Activated CD4-positive, alpha-beta T cell treated with anti-CD3 and anti-CD28 coated beads, Interleukin-2, amount 50 U/mL, for 4 hours (primary cell): ENCODE data around the gene AKAP5.
A peak's percentile ranks its signal among the peaks of the same experiment; 100 is the strongest.

Experiments
- DNase-seq, 2 experiments: peaks; one replicate each; pipeline ENCODE4 v3.0.0-alpha.2; 2020

Gene AKAP5

DNA sequence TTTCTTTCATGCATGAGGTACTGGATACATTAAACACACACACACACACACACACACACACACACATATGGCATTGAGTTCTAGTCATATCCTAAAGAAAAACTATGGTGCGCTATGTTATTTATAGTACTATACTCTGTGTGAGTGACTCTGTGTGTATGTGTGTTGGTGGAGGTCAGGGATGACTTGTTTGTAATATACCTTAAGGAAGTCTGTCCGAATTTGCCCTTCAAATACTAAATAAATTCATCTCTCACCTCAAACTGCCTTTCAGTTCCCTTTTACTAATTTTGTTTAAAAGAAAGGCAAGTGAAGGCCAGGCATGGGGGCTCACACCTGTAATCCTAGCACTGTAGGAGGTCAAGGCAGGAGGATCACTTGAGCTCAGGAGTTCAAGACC, 2.1 kb upstream of the AKAP5 start:
- no peak for DNase-seq

DNA sequence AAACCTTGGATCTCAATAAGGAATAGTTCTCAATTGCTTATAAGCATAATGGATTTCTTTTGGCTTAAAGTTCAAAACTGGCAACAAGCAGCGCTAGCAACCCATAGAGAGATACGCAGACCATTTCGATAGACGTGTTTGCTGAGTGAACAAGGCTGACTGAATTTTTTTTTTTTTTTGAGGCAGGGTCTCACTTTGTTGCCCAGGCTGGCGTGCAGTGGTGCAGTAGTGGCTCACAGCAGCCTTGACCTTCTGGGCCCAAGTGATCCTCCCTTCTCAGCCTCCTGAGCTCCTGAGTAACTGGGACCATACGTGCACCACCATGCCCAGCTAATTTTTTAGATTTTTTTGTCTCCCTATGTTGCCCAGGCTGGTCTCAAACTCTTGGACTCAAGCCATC, 1.4 kb upstream of the AKAP5 start:
- no peak for DNase-seq

DNA sequence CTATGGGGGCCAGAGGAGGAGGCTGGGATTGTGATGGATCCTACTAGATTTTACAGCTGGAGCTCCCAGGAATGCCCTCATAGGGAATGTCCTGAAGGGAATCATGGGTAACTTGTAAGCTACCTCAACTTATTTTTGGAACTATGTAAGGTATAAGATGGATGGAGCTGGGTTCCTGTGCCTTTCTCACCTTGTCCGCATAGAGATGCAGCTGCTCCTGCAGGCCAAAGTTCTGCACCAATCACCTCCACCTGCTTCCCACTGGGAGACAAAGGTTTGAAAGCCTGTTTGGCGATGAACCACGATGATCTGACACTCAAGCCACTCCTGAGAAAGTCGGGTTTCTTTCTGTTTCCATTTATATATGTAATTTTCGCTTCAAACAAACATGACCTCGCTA, 648 bp upstream of the AKAP5 start:
- no peak for DNase-seq

DNA sequence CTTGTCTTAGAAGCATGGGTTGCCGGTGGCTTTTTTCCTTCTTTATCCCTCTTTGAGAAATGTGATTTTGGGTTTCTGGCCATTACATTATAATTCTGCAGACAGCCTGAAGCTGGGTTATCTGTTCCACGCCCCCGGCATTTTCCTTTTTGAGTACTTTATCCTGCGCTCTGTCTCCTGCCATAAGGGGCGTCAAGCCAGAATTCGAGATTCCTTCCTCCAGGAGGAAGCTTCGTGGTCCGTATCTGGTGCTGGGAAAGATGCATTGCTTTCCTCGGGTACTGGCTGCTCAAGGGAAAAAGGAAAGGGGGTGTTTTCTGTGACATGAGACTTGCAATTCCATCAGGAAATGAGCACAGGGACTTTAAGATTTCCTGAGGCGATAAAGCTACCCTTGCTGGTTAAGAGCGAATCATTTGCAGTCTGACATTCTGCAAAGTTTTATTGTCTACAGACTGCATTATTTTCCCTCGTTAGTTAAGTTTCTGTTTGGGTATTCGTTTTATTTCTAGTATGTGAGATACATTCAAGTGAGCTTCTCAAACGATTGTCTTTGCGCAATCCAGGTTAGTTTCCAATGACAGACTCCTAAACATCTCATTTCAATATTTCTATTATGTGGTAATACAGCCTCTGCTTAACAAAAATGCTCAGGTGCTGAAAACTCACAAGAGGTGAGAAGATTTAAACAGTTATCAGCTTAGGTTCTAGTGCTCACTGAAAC, 694 bp downstream of the AKAP5 start:
- DNase-seq: no peak

DNA sequence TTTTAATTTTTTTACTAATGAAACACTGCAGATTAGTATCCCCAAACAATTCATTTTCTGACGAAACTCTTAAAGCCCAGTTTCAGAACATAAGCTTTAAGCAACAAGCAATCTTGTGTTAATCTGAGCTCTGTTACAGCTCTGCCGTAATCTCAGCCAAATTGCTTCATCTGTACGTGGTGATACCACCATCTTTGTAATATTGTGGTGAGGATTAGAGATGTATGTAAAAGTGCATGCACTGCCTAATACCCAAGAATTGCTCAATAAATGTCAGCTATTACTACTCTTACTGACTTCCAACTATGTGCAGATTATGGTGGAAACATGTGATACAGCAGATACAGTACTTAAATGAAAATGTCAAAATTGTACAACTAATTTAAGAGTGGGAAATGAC, 1.8 kb downstream of the AKAP5 start:
- no peak for DNase-seq

DNA sequence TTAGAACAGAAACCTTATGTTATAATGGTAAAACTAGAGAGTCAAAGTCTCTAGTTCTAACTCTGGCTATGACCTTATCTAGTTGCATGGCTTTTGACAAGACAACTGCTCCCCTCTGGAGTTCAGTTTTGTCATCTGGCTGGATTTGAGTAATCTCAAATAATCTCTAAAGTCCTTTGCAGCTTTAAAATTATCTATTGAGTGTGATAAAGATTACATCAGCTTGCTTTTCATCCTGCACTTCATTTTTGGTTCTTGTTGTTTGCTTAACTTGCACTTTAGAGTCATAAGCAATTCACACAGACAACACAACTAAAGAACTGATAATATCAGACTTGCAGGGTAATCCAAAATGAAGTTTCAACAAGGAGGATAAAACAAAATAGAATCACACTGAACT, 2.3 kb downstream of the AKAP5 start:
- no peak for DNase-seq

DNA sequence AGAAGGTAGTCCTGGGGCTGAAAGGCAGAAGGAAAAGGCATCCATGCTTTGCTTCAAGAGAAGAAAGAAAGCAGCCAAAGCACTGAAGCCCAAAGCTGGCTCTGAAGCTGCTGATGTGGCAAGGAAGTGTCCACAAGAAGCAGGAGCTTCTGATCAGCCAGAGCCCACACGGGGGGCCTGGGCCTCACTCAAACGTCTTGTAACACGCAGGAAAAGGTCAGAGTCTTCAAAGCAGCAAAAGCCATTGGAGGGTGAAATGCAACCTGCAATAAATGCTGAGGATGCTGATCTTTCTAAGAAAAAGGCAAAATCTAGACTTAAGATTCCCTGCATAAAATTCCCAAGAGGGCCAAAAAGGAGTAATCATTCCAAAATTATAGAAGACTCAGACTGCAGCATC, 3.2 kb downstream of the AKAP5 start:
- DNase-seq: no peak

DNA sequence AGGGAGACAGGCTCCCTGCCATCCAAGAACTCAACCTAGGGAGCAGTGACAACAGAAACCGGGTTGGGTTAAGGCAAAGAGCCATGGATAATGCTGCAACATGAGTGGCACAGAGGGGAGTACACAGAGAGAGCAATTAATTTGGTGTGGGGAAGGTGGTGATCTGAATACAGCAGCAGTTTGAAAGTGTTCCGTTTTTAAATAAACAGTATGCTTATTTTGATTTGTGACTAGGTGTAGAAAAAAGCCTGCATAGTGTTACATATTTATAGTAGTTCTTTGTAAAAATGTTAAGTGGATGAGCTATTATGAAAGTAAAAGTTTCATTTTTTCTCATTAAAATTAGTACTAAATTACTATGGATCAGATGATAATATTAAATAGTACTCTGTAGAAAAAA, 8.7 kb downstream of the AKAP5 start:
- DNase-seq: no peak

DNA sequence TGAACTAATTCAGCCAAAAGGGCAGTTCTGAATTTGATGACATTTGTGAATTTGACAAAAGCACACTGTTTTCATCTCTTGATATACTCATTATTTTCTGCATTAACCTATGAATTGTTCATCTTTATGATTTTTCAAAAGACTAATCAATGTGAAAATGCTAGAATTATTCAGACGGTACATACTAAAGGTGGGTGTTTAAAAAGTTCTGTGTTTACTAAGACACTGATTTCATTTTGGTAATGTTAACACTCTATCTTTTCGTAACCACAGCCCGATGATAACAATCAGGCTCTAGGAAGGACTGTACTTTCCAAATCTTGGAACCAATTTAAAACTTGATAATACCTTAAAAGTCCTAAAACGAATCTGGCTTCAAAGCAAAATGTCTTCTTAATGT, 9.4 kb downstream of the AKAP5 start:
- DNase-seq: no peak

DNA sequence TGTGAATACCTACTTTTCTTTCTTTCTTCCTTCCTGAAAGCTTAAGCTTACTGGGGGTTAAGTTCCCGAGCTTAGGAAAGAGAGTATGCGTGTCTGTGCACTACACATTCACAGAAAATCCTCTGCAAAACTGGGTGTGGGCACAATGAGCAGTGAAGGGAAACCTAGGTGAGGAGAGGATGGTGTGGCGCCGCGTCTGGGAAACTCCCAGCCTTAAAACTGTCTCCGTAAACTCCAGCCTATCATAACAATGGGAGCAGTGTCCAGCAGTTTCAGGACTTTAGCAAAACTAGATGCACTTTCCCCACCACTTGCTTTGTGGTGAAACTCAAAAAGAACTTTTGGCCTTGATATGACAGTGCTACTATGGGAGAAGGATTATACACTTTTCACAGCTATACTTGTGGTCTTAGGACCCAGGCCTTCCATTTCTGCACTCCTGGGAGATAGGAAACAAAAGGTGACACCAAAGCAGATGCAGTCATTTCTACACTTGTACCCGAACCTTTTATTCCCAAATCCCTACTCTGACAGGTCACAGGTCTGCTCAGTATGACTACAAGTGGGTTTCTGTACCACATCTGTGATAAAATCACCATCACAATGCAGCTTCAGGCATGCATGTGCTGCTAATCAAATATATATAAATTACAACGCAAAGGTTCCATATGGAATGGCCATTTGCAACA, 10.4 kb downstream of the AKAP5 start:
- DNase-seq: no peak

DNA sequence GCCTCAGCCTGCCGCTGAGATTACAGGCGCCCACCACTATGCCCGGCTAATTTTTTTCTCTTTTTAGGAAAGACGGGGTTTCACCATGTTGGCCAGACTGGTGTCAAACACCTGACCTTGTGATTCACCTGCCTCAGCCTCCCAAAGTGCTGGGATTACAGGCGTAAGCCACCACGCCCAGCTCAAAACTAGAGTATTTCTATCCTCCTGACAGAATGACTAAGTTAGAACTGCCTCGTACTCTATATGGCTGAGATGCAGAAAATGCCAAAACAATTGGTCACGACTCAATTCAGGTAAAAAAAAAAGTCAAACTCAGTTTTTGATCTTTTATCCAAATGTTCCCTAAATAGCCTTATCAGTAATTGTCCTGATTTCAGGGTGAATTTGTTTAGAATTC, 11.1 kb downstream of the AKAP5 start:
- no peak for DNase-seq

DNA sequence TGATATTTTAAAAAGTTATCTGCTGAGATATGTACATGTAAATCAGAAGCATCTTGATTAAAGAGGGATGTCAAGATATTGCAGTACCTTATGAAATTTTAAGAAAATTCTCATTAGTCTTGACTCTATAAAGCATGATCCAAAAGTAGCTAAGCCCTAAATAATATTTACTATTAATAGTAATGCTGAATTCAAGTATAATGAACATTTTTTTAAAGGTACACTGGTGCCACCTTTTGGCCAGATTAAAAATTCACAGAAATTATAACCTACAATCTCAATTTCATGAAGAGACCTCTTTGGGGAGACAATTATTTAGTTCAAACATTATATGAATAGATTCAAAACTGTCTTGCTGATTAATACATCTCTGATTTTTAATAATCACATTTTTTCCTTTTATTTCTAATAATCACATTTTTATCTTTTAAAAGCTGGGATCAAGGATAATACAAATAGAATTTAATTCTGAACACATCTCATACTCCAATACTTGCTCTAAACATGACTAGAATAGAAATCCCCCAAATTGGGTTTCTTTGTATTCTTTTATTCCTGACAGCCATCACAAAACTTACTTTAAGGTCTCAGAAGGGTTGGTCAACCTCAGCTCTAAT, 13.4 kb downstream of the AKAP5 start:
- no peak for DNase-seq

DNA sequence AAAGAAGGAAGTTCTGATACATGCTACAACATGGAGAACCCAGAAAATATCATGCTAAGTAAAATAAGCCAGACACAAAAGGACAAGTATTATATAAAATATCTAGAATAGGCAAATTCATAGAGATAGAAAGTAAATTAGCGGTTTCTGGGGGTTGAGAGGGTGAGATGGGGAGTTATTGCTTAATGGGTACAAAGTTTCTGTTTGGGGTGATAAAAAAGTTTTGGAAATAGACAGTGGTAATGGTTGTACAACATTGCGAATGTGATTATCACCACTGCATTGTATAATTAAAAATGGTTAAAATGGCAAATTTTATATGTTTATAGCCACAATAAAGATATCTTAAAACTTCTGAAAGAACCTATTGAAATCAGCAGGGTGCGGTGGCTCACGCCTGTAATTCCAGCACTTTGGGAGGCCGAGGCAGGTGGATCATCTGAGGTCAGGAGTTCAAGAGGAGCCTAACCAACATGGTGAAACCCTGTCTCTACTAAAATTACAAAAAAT, 23.3 kb downstream of the AKAP5 start:
- DNase-seq: no peak

DNA sequence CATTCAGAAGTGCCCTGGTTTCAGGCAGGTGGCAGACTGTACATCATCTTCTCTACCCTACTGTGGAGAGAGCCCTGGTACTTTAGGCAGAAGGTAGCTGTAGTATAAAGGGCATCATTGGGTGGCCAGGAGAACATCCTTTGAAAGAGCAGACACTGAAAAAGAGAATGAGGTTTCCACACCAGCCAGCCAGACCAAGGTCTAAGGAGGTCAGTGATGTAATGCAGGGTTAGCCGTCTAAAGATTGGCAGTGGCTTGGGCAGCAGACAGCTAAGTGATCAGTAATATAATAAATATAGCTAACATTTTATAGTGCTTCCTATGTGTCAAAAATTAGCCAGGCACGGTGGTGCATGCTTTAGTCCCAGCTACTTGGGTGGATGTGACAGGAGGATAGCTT, 26.3 kb downstream of the AKAP5 start:
- DNase-seq: no peak

DNA sequence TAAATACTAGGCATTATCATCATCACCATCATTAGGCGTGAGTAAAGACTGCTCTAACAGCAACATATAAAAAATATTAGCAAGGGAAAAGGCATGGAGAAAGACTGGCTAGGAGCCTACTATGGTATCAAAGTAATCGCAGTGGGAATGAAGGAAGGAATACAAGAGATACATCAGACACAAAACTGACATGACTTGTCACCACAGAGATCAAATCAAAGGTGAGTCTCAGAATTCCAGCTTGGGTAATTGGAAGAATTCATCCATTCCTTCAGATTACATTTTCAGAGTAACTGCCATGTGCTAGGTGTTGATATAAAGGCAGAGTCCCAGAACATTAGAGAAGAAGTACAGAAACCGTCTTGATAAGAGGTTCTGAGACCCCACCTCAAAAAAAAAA, 28.2 kb downstream of the AKAP5 start:
- DNase-seq: no peak

DNA sequence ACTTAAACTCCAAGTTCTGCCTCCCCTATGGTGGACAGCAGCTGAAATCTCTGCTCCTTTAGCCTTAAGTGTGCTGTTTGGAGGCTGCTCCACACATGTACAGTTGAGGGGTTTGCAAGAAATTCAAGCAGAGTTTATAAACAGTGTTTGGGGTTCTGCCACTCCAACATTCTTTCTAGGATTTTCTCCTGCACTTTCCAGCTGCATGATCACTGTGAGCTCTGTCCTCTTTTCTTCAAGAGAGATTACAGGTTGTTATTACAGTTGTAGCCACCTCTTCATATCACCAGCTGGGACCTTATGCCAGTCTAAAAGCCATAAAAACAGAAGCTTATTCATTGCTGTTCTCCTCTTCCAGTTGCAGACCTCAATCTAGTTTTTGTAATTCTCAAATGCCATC, 30.0 kb downstream of the AKAP5 start:
- no peak for DNase-seq

DNA sequence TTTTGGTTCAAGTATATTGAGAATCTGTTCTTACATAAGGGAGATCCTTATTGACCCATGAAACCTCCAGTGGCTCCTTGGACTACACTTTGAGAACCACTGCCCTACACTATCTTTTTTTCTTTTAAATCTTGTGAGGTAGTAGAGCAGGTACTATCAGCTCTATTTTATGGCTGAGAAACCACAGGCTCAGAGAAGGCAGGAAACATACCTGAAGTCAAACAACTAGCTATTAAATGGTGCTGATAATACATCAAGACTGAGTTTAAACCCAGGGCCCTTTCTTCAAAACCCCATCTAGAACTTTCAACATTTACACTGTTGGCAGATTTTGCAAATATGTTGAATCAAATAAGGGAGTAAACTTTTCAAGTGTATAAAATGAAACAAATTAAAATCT, 31.5 kb downstream of the AKAP5 start:
- no peak for DNase-seq

DNA sequence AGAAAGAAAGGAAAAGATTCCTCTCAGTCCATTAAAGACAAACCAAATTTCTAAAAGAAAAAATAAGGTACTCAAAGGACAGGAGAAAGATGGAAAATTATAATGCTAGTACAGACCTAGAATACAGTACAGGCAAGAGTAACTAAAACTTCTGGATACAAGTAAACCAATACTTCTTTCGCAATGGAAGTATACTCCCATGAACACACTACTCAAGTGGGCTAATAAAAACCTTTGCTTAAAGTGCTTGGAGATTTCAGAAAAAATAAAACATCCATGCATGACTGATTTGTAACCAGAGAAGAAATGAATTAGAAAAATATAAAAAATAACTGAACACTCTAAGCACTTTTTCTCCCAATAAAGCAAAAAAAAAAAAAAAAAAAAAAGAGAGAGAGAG, 34.8 kb downstream of the AKAP5 start:
- no peak for DNase-seq

DNA sequence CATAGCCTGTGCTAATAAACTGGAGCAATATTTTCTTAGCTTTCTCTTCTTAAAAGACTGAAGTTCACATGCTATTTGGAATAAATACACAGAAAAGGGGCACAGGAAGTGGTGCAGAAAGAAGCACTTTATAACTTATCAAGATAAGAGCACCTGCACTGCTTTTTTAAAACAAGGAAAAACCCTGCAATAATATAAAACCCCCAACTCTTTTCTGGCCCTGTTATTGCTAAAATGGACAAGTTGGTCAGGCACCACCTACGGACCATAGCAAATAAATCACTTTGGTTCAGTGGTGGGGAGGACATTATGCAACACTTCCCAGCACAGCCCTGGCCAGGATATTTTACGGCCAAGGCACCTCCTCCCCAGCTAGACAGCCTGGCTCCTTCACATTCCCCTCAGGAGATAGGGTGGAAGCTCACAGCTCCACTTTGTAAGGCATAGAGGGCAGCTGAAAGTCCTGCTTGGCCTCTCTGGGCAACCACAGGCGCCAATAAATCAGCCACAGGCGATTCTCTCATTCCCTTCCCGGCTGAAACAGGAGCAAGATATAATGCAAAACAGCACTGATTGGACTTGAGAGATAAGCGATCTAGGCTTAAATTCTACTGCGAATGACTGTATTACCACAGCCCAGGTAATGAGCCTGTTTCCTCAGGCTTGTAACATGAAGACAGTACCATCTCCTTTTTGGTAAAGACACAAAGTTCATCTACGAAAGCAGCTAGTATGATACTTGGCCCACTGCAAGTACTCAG, 36.3 kb downstream of the AKAP5 start:
- no peak for DNase-seq

DNA sequence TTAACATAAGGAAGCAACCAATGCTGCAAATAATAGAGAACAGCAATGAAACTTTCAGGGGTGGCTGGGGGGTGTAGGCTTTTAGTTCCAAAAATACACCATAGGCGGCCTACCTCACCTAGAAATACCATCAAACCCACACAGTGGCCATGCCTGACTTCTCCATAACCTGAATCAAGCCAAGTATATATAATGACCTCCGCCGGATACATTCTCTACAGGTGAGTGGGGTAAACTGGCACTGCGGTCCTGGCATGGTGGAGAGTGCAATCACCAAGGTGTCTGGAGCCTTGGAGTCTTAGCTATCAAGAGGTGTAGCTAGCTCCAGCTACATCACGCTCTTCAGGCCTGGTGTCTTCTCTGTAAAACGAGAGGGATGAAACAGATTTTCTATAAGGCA, 37.2 kb downstream of the AKAP5 start:
- no peak for DNase-seq

DNA sequence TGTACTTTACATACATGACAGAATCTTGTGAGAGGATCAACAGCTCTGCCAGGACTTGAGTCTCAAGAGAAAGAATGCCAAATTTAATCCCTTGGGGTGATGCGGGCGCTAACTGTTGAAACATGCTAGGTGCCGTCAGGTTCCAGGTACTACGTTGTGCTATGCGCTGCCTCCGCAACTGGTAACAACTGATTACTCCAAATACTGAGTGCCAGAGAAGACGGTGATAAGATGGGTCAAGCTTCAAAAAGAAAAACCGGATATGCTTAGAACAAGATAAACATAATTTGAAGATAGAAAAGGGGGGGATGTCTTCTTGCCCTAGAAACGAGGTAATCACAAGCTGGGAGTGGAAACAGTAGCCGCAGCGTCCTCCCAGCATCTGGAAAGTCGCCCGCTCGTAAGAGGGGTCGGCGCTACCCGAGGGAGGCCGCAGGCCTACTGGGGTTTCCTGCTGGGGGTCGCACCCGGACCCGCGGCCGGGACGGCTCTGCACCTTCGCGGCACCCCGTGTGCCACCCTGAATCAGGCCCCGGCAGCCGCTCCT, 37.7 kb downstream of the AKAP5 start:
- peak; percentile 10 to 21 for DNase-seq

DNA sequence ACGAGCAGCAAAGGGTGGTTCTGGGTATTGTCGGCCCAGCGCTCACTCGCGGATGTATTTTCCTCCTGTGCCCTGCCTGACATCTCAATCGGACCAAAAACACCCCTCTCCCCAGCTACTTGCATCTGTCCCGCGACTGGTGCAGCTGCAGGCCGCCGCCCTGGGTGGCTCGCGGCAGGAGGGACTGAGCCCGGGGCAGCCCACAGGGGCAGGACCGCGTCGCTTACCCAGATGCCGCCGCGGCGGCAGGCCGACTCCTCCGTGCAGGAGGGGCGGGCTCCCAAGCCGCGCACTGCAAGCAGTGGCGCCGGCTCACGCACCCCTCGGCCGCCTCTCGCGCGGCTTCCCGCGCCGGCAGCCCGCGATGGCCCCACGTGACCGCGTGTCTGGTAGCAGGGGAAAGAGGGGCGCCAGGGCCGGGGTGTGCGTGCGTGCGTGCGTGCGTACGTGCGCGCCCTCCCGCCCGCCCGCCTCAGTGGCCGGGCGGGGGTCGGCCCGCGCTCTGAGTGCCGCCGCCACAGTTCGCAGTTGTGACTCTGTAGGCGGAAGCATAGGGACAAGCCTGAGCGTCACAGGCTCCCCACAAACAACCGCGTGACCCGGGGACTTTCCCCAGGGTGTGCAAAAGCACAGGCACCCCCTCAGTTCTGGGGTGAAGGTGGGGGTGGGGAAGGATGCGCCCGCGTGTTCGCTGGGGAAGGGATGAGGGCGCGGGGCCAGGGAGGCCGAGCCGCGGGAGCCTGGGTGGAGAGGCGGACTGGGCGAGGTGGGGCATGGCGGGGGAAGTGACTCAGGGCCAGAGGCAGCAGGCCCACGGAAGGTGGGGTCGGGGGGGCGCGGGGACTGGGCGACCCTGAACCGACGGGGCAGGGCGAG, 38.4 kb downstream of the AKAP5 start, which contains the start of gene ZBTB25:
TSS of gene ZBTB25 (minus strand) at position 405 of the 876 bp plus-strand sequence. CDS start 13,305 bp downstream, outside the sequence.
- peak; percentile 92 to 95 for DNase-seq
